Occipital lobe (tissue), 2 donors: ENCODE data around the gene UPP1. TPM values are rescaled to one million over a fixed set of nuclear protein-coding genes. Genes with fewer than 3 reads are reported as not detected.

ENCODE experiments used
- DNase-seq: peaks from one replicate; lab custom pipeline; 2025; lab: John Stamatoyannopoulos, UW
- total RNA-seq: library from RNA; depleted of rRNA; stranded (reverse); fragments of >200 nt; gene quantifications from one replicate; pipeline ENCODE4 v1.2.3, GENCODE V29; 2014

UPP1 gene
- total RNA-seq, 1 donor from 2014 or later, result 1.4 TPM

DNA sequence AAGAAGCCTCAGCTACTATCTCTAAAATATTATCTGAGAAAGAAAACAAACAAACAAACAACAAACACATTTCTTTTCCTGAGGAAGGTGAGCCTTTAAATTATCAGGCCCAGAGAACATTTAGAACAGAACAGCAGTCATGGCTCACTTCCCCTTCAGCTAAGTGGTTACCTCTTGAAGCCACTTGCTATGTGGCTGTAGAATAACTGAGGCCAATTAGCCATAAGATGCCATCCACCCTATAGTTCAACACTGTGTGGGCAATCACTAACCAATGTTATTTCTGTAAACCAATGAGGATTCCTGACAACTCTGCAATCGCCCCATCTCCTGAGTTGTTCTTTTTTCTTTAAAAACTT, 3.7 kb upstream of the UPP1 start:
- DNase-seq, result no peak

DNA sequence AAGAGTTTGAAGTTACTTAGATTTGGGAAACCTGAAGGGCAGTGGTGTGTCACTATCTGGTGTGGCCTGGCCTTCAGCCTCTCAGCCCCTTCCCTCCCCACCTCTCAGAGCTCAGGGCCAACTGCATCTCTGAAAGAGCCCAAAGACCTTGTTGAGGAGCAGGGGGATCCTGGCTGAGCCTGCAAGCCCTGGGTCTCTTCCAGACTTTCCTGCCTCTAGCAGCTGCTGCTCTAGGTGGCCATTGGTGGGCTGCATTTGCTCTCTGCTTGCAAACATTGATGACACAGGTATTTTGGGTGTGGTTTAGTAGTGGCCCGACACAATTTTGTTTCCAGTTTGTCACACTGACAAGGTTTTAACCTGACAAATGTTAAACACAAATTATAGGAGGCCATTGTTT, 3.1 kb upstream of the UPP1 start:
- DNase-seq, result no peak

- no peak for DNase-seq
Measured at GRCh38 chr7:48087349-48087748, 1.7 kb upstream of the UPP1 start.

- DNase-seq, result peak; percentile 68
Measured at GRCh38 chr7:48088559-48089045, 463 bp upstream of the UPP1 start.

- DNase-seq, result no peak
Measured at GRCh38 chr7:48090095-48090805, 1.2 kb downstream of the UPP1 start.

GRCh38 chr7:48091506-48092433, 2.7 kb downstream of the UPP1 start:
- DNase-seq, result no peak

- DNase-seq, result no peak
Measured at GRCh38 chr7:48094861-48095293, 5.8 kb downstream of the UPP1 start.

DNA sequence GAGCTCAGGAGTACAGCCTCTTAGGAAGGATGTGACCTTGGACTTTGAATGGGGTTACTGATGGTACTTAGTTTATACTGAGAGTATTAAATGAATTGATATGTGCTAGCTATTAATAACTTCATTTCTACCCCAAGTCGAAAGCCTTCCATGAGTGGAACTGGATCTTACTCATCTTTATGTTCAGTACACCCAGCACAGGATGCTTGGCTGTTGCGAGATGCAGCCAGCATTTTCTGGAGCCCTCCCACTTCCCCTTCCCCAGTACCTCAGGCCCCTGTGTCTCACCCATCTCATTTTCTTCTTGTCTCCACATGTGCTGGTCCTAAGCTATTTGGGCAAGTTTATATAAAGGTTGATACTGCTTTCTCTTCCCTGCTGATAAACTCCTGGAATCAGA, 7.2 kb downstream of the UPP1 start:
- no peak for DNase-seq

- DNase-seq, result no peak
Measured at GRCh38 chr7:48097521-48098231, 8.6 kb downstream of the UPP1 start.

GRCh38 chr7:48098846-48099245, 9.8 kb downstream of the UPP1 start:
- no peak for DNase-seq

DNA sequence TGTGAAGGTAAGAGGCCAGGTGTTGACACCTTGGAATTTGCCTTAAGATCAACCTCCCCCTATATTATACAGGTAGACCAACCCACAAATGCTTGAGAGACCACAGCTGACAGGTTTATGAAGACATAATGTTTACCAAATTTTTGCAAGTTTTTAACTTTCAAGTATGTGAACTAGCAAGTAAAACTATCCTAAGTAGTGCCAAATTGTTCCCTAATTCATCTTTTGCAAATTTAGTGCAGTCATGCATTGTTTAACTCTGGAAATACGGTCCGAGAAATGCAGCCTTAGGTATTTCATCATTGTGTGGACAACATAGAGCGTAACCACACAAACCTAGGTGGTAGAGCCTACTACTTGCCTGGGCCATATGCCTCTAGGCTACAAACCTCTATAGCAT, 10.7 kb downstream of the UPP1 start:
- DNase-seq, result no peak

DNA sequence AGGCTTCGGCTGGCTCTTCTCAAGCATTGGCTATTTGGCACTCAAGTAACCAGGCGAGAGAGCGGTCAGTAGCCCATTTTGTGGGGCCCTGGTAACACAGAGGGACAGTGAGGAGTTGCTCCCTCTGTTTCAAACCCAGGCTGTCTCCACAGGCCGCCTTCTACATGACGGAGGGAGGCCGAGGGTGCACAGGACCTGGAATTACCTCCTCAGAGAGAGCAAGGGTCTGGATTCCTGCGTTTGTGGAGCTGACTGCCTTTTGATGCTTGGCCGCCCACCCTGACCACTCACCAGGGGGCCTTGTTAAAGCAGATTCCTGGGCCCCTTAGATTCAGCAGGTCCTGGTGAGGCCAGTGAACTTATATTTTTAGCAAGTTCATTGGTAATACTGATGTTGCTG, 12.3 kb downstream of the UPP1 start:
- no peak for DNase-seq

DNA sequence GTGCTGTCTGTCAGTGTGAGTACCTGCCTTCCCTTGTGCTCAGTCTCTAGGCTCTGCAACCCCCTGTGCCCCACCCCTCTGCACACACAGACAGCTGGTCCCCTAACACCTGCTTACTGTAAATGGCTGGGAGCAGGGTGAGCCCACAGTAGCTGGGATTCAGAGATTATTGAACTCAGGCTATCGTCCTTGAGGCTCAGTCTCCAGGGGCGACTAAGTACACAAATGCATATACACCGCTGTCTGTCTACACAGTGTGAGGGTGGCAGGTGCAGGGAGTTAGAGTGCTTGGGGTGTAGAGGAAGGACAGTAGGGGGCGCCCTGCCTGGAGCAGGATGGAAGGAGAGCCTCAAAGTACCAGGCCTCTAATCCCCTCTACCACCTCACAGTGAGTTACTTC, 12.9 kb downstream of the UPP1 start:
- no peak for DNase-seq

DNA sequence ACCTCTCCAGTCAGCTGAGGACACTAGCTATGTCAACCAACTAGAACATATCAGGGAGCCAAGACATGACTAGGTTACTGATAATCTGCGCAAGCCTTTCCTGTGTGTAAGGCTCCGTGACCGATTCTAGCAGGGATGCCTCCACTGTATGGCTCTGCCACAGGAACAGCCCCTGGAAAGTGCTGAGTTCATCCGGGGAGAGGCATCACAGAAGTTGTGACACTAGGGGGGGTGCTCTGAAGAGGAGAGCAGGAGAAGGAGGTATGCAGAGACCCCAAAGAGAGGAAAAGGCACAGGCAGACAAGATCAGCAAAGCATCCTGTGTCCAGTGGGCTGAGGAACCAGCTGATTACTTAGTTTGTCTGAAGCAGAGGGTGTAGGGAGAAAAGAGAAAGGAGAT, 13.5 kb downstream of the UPP1 start:
- DNase-seq, result no peak

DNA sequence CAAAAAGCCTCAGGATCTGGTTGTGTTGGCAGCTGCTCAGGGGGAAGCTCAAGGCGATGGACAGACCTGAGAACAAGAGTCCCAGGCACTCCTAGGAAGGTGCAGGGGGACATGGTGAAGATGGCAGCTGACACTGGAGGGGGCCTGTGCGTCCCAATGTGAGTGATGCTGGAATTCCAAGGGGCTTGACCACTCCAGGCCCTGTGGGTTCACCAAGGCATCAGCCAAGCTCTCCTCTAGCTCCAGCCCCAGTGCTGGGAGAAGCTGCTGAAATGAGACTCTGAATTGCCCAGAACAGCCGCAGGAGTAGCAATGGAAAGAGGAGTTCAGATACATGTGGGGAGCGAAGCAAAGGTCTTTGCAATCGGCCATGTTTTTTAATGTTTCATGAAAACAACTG, 16.0 kb downstream of the UPP1 start:
- no peak for DNase-seq

DNA sequence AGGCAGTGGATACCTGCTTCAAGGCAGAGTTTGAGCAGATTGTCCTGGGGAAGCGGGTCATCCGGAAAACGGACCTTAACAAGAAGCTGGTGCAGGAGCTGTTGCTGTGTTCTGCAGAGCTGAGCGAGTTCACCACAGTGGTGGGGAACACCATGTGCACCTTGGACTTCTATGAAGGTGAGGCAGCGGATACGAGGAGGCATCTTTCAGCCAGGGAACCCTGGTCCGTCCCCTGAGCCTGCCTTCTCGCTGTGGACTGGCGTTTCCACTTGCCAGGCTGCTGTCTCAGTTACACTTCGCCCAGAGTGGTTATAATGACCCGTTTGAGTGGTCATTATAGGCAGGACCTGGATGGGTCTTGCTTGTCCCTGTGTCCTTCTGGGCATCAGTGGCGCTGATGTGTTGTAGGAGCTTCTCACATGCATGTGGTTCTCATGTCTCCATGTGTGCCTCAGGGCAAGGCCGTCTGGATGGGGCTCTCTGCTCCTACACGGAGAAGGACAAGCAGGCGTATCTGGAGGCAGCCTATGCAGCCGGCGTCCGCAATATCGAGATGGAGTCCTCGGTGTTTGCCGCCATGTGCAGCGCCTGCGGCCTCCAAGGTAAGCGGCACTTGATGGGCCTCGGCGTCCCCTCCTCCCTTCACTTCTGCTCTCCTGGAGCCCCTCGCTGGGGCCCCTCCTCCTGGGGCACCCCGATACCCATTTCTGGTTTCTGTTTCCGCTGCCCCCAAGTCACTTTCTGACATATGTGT, 18.0 kb downstream of the UPP1 start:
- DNase-seq, result no peak

- DNase-seq, result no peak
Measured at GRCh38 chr7:48107926-48108472, 18.9 kb downstream of the UPP1 start.

- DNase-seq, result no peak
Measured at GRCh38 chr7:48108959-48109847, 20.1 kb downstream of the UPP1 start.

DNA sequence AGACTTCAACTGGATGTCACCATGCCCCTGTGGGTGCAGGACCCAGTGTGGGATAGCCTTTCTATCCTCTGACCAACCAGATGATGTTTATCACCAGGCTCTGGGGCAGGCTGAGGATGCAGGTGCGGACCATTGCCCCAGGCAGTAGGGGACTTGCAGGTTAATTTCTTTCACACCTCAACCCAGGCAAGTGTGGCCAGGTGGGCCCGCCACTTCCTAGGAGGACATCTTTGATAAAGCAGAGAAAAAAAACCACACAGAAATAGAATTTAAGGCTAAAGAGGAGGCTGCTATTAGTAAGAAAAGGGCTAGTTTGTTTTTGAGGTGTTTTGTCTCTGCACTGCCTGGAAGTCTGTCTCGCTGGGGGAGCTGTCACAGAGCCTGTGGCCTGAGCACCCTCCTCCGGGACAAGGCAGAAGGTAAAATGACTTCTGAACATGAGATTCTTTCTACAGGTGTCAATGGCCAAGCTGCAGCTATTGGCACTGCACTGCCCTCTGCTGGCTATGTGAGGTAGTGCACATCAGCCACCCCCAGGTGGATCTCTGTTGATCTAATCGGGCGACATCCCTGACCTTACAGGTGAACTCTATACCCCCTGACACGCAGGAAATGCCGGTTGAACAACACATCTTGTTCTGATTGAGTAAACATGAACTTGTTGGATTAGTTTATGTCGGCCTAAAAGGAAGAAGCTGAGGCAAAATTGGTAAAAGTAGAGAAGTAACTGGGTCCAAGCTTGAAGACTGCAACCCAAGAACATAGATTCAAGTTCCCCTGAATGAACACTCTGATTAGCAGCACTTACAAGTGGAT, 21.0 kb downstream of the UPP1 start:
- DNase-seq, result peak; percentile 12
